C4-2B (cell line): ENCODE data around the gene FHOD3.

Experiments
- H3K27ac ChIP-seq: fragments of 450-650 bp; 2 replicates; pipeline ENCODE4 v1.5.1; 2017
- CTCF ChIP-seq: fragments of 450-650 bp; conservative IDR thresholded peaks from 2 replicates; pipeline ENCODE4 v1.5.1; 2017; ENCODE audit warnings: mild to moderate bottlenecking
- ZFX ChIP-seq: fragments of 450-650 bp; IDR thresholded peaks from 2 replicates; pipeline ENCODE4 v1.6.1; 2017

Gene FHOD3

GRCh38 chr18:36381075-36381474 is 83.6 kb downstream of the FHOD3 start:
- no peak overlapping the region for H3K27ac ChIP-seq

GRCh38 chr18:36382854-36383253 is 85.3 kb downstream of the FHOD3 start:
- H3K27ac ChIP-seq = no peak overlapping the region
- TF ChIP-seq ZFX (no peak), CTCF (no peak)

More at GRCh38 chr18:36381075-36381474, 83.6 kb downstream of the FHOD3 start:
- TF ChIP-seq ZFX = no peak
- TF ChIP-seq CTCF = no peak

- no peak for TF ChIP-seq CTCF
- TF ChIP-seq ZFX = no peak
- H3K27ac ChIP-seq = no peak overlapping the region
Observed at GRCh38 chr18:36386150-36386920, 88.8 kb downstream of the FHOD3 start.

- TF ChIP-seq ZFX (no peak), CTCF (no peak)
Observed at GRCh38 chr18:36387310-36387709, 89.8 kb downstream of the FHOD3 start.

GRCh38 chr18:36388310-36388709 is 90.8 kb downstream of the FHOD3 start:
- no peak overlapping the region for H3K27ac ChIP-seq
- no peak for TF ChIP-seq CTCF
- TF ChIP-seq ZFX = no peak

More at GRCh38 chr18:36387310-36387709, 89.8 kb downstream of the FHOD3 start:
- no peak overlapping the region for H3K27ac ChIP-seq

GRCh38 chr18:36389027-36389426 is 91.5 kb downstream of the FHOD3 start:
- no peak overlapping the region for H3K27ac ChIP-seq
- TF ChIP-seq CTCF (no peak), ZFX (no peak)

GRCh38 chr18:36389811-36390581 is 92.5 kb downstream of the FHOD3 start:
- TF ChIP-seq CTCF (no peak), ZFX (no peak)
- H3K27ac ChIP-seq = no peak overlapping the region
